Measurements from ENCODE around the gene PARD3. TPM values are rescaled to one million over a fixed set of nuclear protein-coding genes. Genes with fewer than 3 reads are reported as not detected.

Gene PARD3
- total and polyA plus RNA-seq, 12 donors, result 17.0 to 93.8 (median 47.3) TPM

- intact Hi-C loops (cut with DNase I), result no loop called here
- no peak for TF ChIP-seq POLR2A (IDR thresholded peaks at IDR 0.05)
- no peak for TF ChIP-seq CTCF (IDR thresholded peaks at IDR 0.05)
- no peak overlapping the region for H3K4me3 ChIP-seq
- H3K27me3 ChIP-seq, result no peaks in the 10 kb centered on the region
- WGBS, 4 donors, result 89 to 100% (median 96%) methylated on average over 1 of the region's 1 CpG
- no peaks in the 10 kb centered on the region for H3K36me3 ChIP-seq (replicated peaks in 1 of 2)
- H3K9me3 ChIP-seq (replicated peaks in 1 of 3), result no peaks in the 10 kb centered on the region
- no peak for DNase-seq
- no peaks in the 10 kb centered on the region for H3K4me1 ChIP-seq (replicated peaks in 1 of 2)
- H3K27ac ChIP-seq, result no peak overlapping the region
Measured at GRCh38 chr10:34555653-34556052, 259.4 kb downstream of the PARD3 start.

GRCh38 chr10:34553747-34554146 lies 261.3 kb downstream of the PARD3 start:
- DNase-seq, result no peak
- peaks cover 0 to 3% of the 10 kb centered on the region in 2 donors for H3K4me1 ChIP-seq (replicated peaks in 1 of 2)
- intact Hi-C loops (cut with DNase I), result no loop called here
- no peak for TF ChIP-seq CTCF (IDR thresholded peaks at IDR 0.05)
- no peaks in the 10 kb centered on the region for H3K36me3 ChIP-seq (replicated peaks in 1 of 2)
- no peaks in the 10 kb centered on the region for H3K9me3 ChIP-seq (replicated peaks in 1 of 3)
- H3K27me3 ChIP-seq, result no peaks in the 10 kb centered on the region
- H3K27ac ChIP-seq, result no peak overlapping the region
- WGBS, 4 donors, result 44 to 95% (median 73%) methylated on average over 1 of the region's 1 CpG
- no peak overlapping the region for H3K4me3 ChIP-seq

GRCh38 chr10:34551295-34551694 lies 263.8 kb downstream of the PARD3 start:
- no peak for TF ChIP-seq POLR2A (IDR thresholded peaks at IDR 0.05)
- TF ChIP-seq CTCF (IDR thresholded peaks at IDR 0.05), result no peak
- intact Hi-C loops (cut with DNase I), result no loop called here
- Histone ChIP-seq H3K9me3 (replicated peaks in 1 of 3) (no peaks in the 10 kb centered on the region), H3K27me3 (no peaks in the 10 kb centered on the region), H3K27ac (no peak overlapping the region), H3K4me3 (no peak overlapping the region), H3K36me3 (replicated peaks in 1 of 2) (no peaks in the 10 kb centered on the region), H3K4me1 (replicated peaks in 1 of 2) (peaks cover 0 to 8% of the 10 kb centered on the region in 2 donors)
- WGBS, 4 donors, result 96 to 100% (median 97%) methylated on average over 4 of the region's 4 CpGs
- DNase-seq, result no peak

- TF ChIP-seq CTCF (IDR thresholded peaks at IDR 0.05) (no peak), POLR2A (IDR thresholded peaks at IDR 0.05) (no peak)
- Histone ChIP-seq H3K27me3 (no peaks in the 10 kb centered on the region), H3K4me1 (replicated peaks in 1 of 2) (peaks cover 0 to 8% of the 10 kb centered on the region in 2 donors), H3K9me3 (replicated peaks in 1 of 3) (no peaks in the 10 kb centered on the region), H3K4me3 (no peak overlapping the region), H3K27ac (no peak overlapping the region), H3K36me3 (replicated peaks in 1 of 2) (no peaks in the 10 kb centered on the region)
- intact Hi-C loops (cut with DNase I), result no loop called here
- 94 to 98% (median 97%) methylated on average over 9 of the region's 9 CpGs for WGBS, 4 donors
- no peak for DNase-seq
Measured at GRCh38 chr10:34549953-34550352, 265.1 kb downstream of the PARD3 start.
